MCF 10A (cell line): ENCODE results near the gene CLIP3. TPM values are rescaled to one million over a fixed set of nuclear protein-coding genes. Genes with fewer than 3 reads are reported as not detected.

ENCODE experiments used
- BruUV-seq: library from RNA; stranded (reverse); fragments of 400-500 nt; replicated peaks from 2 replicates; lab custom pipeline; 2021; lab: Mats Ljungman, UMichigan
- CTCF ChIA-PET: fragments of 300-600 bp; sonication (Branson Sonifier 250); formaldehyde crosslinking; extraction: SDS; loops from one replicate; lab custom pipeline; 2021; ENCODE audit warnings: antibody characterized with exemption, inconsistent platforms; lab: Yijun Ruan, JAX
- POLR2A ChIA-PET: fragments of 300-600, 350-650 bp; sonication (Branson Sonifier 250); formaldehyde crosslinking; extraction: SDS; loops from one replicate; lab custom pipeline; 2020; ENCODE audit warnings: antibody characterized with exemption, inconsistent platforms; lab: Yijun Ruan, JAX
- DNase-seq: peaks from one replicate; pipeline ENCODE4 v3.0.0-alpha.2; 2018; ENCODE audit not compliant: unreplicated experiment
- H3K27ac Mint-ChIP-seq: one replicate; pipeline ENCODE4 v1.8.0; 2022; ENCODE audit warnings: mild to moderate bottlenecking, low read depth, mixed read lengths; ENCODE audit not compliant: unreplicated experiment
- H3K27me3 Mint-ChIP-seq: one replicate; pipeline ENCODE4 v1.8.0; 2022; ENCODE audit warnings: mixed read lengths; ENCODE audit not compliant: insufficient read depth, unreplicated experiment
- H3K36me3 Mint-ChIP-seq: one replicate; pipeline ENCODE4 v1.8.0; 2022; ENCODE audit warnings: mild to moderate bottlenecking, moderate library complexity, mixed read lengths; ENCODE audit not compliant: insufficient read depth, unreplicated experiment
- H3K4me1 Mint-ChIP-seq: one replicate; pipeline ENCODE4 v1.8.0; 2022; ENCODE audit warnings: mixed read lengths; ENCODE audit not compliant: insufficient read depth, unreplicated experiment
- H3K4me3 Mint-ChIP-seq: one replicate; pipeline ENCODE4 v1.8.0; 2022; ENCODE audit warnings: mild to moderate bottlenecking, moderate library complexity, mixed read lengths; ENCODE audit not compliant: unreplicated experiment
- H3K9me3 Mint-ChIP-seq: one replicate; pipeline ENCODE4 v1.8.0; 2022; ENCODE audit warnings: mixed read lengths; ENCODE audit not compliant: unreplicated experiment
- CTCF ChIP-seq: fragments of 200-600 bp; IDR thresholded peaks from one replicate; pipeline ENCODE4 v1.8.0; 2022; ENCODE audit warnings: antibody characterized with exemption, mild to moderate bottlenecking; ENCODE audit not compliant: unreplicated experiment
- intact Hi-C: fragments of 100-400 bp; cut with micrococcal nuclease; formaldehyde crosslinking; loops from 2 replicates; pipeline ENCODE4 v1.14.1; 2022
- total RNA-seq: library from RNA; stranded (reverse); gene quantifications from 2 replicates; pipeline ENCODE4 v1.2.3, GENCODE V29; 2022

Gene CLIP3
- total RNA-seq, 1 experiment from 2014 or later, result 1.2 TPM

- no TSS peak for BruUV-seq
Observed at GRCh38 chr19:35993923-35994598, 38.6 kb downstream of the CLIP3 start.

GRCh38 chr19:35992907-35993765 lies 39.5 kb downstream of the CLIP3 start:
- H3K36me3 Mint-ChIP-seq, result peaks cover 20% of the 10 kb centered on the region
- H3K27me3 Mint-ChIP-seq, result no peaks in the 10 kb centered on the region
- no peak for TF ChIP-seq CTCF
- intact Hi-C loops, result no loop called here
- no peak overlapping the region for H3K27ac Mint-ChIP-seq
- peaks cover 14% of the 10 kb centered on the region for H3K4me1 Mint-ChIP-seq
- BruUV-seq, result no TSS peak
- ChIA-PET CTCF (interaction anchor here (0.6 kb wide), 1 partner anchor 341 kb away, joined by 5 read pairs; no protein-coding TSS in a partner anchor), POLR2A (interaction anchor here (0.7 kb wide), 1 partner anchor 506 kb away, joined by 3 read pairs; no protein-coding TSS in a partner anchor)
- H3K4me3 Mint-ChIP-seq, result peak overlapping the region; percentile 28
- H3K9me3 Mint-ChIP-seq, result peaks cover 7% of the 10 kb centered on the region
- DNase-seq, result no peak

More at GRCh38 chr19:35993923-35994598, 38.6 kb downstream of the CLIP3 start:
- Mint-ChIP-seq H3K36me3 (peaks cover 25% of the 10 kb centered on the region), H3K27ac (no peak overlapping the region), H3K4me3 (peak overlapping the region; percentile 86), H3K4me1 (peaks cover 15% of the 10 kb centered on the region), H3K9me3 (peaks cover 7% of the 10 kb centered on the region), H3K27me3 (no peaks in the 10 kb centered on the region)
- POLR2A ChIA-PET, result interaction anchor here (0.6 to 0.8 kb wide), 3 partner anchors 20 to 507 kb away, joined by 3 to 4 read pairs (median 3); partner anchors contain the start of gene ALKBH6
- CTCF ChIA-PET, result interaction anchor here (0.6 to 1.2 kb wide), 2 partner anchors 93 to 630 kb away, joined by 3 to 6 read pairs; no protein-coding TSS in a partner anchor
- no peak for DNase-seq
- TF ChIP-seq CTCF, result no peak
- intact Hi-C loops, result no loop called here

GRCh38 chr19:35991731-35992450 lies 40.8 kb downstream of the CLIP3 start:
- Mint-ChIP-seq H3K4me1 (peaks cover 14% of the 10 kb centered on the region), H3K4me3 (no peak overlapping the region), H3K9me3 (peaks cover 7% of the 10 kb centered on the region), H3K27me3 (peaks cover 5% of the 10 kb centered on the region), H3K27ac (no peak overlapping the region), H3K36me3 (peaks cover 12% of the 10 kb centered on the region)
- no peak for TF ChIP-seq CTCF
- ChIA-PET CTCF (interaction anchor here (0.6 to 0.7 kb wide), 3 partner anchors 178 to 486 kb away, joined by 3 read pairs; no protein-coding TSS in a partner anchor), POLR2A (no interaction called here)
- no peak for DNase-seq
- no TSS peak for BruUV-seq
- intact Hi-C loops, result no loop called here
